ENCODE measurements around the gene MAB21L4. TPM values are rescaled to one million over a fixed set of nuclear protein-coding genes. Genes with fewer than 3 reads are reported as not detected.

Gene MAB21L4
- total RNA-seq, 1 experiment from 2014 or later, result 69.9 TPM

GRCh38 chr2:240885566-240885965 lies 10.4 kb downstream of the MAB21L4 start:
- Histone ChIP-seq H3K4me3 (ENCODE audit: low read depth, low read length) (no peak overlapping the region), H3K27me3 (replicated peaks; ENCODE audit: control insufficient read depth, insufficient read depth, low read length) (no peaks in the 10 kb centered on the region), H3K36me3 (ENCODE audit: control insufficient read depth, insufficient read depth, low read length) (no peaks in the 10 kb centered on the region), H3K9me3 (no peaks in the 10 kb centered on the region), H3K4me1 (no peaks in the 10 kb centered on the region)
- TF ChIP-seq CTCF (IDR thresholded peaks at IDR 0.05; ENCODE audit: insufficient read depth in 1 of 2, low read depth in 1 of 2, low read length in 1 of 2, severe bottlenecking in 1 of 2, unreplicated experiment in 1 of 2), result no peak
- H3K9me3 Mint-ChIP-seq (ENCODE audit: unreplicated experiment), result no peaks in the 10 kb centered on the region
- no peak overlapping the region for H3K4me3 Mint-ChIP-seq (ENCODE audit: unreplicated experiment)
- H3K27me3 Mint-ChIP-seq (ENCODE audit: insufficient read depth, unreplicated experiment), result no peaks in the 10 kb centered on the region
- no peaks in the 10 kb centered on the region for H3K4me1 Mint-ChIP-seq (ENCODE audit: low read depth, unreplicated experiment)
- peaks cover 35% of the 10 kb centered on the region for H3K36me3 Mint-ChIP-seq (ENCODE audit: insufficient read depth, unreplicated experiment)
- DNase-seq, result peak in 1 of 2 experiments; percentile 7
- CTCF ChIA-PET, result no interaction called here
- no TSS peak for BruUV-seq (replicated peaks)
- intact Hi-C loops (cut with micrococcal nuclease; ENCODE audit: unreplicated experiment), result no loop called here
- H3K27ac Mint-ChIP-seq (ENCODE audit: unreplicated experiment), result no peak overlapping the region
- POLR2A ChIA-PET, result no interaction called here

DNA sequence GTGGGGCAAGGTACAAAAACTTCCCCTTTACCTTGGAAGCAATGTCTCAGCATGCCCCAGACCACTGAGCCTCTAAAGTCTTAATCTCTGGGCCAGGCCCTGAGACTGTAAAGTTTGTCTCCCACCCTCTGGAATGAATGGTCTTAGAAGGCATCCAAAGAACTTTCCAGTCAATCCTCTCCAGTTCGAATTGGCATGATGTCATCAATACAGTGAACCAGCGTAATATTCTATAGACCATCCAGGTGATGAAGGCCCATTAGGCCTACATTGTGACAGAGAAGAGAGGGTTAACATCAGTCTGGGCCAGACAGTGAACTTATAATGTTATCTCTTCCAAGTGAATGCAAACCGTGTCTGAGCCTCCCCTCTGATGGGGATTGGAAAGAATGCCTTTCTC lies 11.2 kb downstream of the MAB21L4 start:
- ChIA-PET CTCF (no interaction called here), POLR2A (no interaction called here)
- no peak overlapping the region for H3K4me3 Mint-ChIP-seq (ENCODE audit: unreplicated experiment)
- no peaks in the 10 kb centered on the region for H3K9me3 Mint-ChIP-seq (ENCODE audit: unreplicated experiment)
- BruUV-seq (replicated peaks), result no TSS peak
- Histone ChIP-seq H3K4me1 (no peaks in the 10 kb centered on the region), H3K27me3 (replicated peaks; ENCODE audit: control insufficient read depth, insufficient read depth, low read length) (no peaks in the 10 kb centered on the region), H3K4me3 (ENCODE audit: low read depth, low read length) (no peak overlapping the region), H3K36me3 (ENCODE audit: control insufficient read depth, insufficient read depth, low read length) (no peaks in the 10 kb centered on the region), H3K9me3 (no peaks in the 10 kb centered on the region)
- no peaks in the 10 kb centered on the region for H3K27me3 Mint-ChIP-seq (ENCODE audit: insufficient read depth, unreplicated experiment)
- no peaks in the 10 kb centered on the region for H3K4me1 Mint-ChIP-seq (ENCODE audit: low read depth, unreplicated experiment)
- intact Hi-C loops (cut with micrococcal nuclease; ENCODE audit: unreplicated experiment), result no loop called here
- TF ChIP-seq CTCF (IDR thresholded peaks at IDR 0.05; ENCODE audit: insufficient read depth in 1 of 2, low read depth in 1 of 2, low read length in 1 of 2, severe bottlenecking in 1 of 2, unreplicated experiment in 1 of 2), result no peak
- H3K36me3 Mint-ChIP-seq (ENCODE audit: insufficient read depth, unreplicated experiment), result peaks cover 35% of the 10 kb centered on the region
- H3K27ac Mint-ChIP-seq (ENCODE audit: unreplicated experiment), result no peak overlapping the region
- DNase-seq, result no peak

- no peaks in the 10 kb centered on the region for H3K9me3 Mint-ChIP-seq (ENCODE audit: unreplicated experiment)
- no TSS peak for BruUV-seq (replicated peaks)
Measured at GRCh38 chr2:240884221-240884620, 11.7 kb downstream of the MAB21L4 start.

More at GRCh38 chr2:240884221-240884620, 11.7 kb downstream of the MAB21L4 start:
- no peaks in the 10 kb centered on the region for H3K36me3 ChIP-seq (ENCODE audit: control insufficient read depth, insufficient read depth, low read length)
- H3K9me3 ChIP-seq, result no peaks in the 10 kb centered on the region
- H3K27me3 ChIP-seq (replicated peaks; ENCODE audit: control insufficient read depth, insufficient read depth, low read length), result no peaks in the 10 kb centered on the region
- Mint-ChIP-seq H3K4me3 (ENCODE audit: unreplicated experiment) (no peak overlapping the region), H3K27me3 (ENCODE audit: insufficient read depth, unreplicated experiment) (no peaks in the 10 kb centered on the region), H3K27ac (ENCODE audit: unreplicated experiment) (no peak overlapping the region), H3K4me1 (ENCODE audit: low read depth, unreplicated experiment) (no peaks in the 10 kb centered on the region), H3K36me3 (ENCODE audit: insufficient read depth, unreplicated experiment) (peaks cover 35% of the 10 kb centered on the region)
- intact Hi-C loops (cut with micrococcal nuclease; ENCODE audit: unreplicated experiment), result no loop called here
- no peak overlapping the region for H3K4me3 ChIP-seq (ENCODE audit: low read depth, low read length)
- CTCF ChIA-PET, result no interaction called here
- DNase-seq, result no peak
- no peak for TF ChIP-seq CTCF (IDR thresholded peaks at IDR 0.05; ENCODE audit: insufficient read depth in 1 of 2, low read depth in 1 of 2, low read length in 1 of 2, severe bottlenecking in 1 of 2, unreplicated experiment in 1 of 2)
- POLR2A ChIA-PET, result no interaction called here
- H3K4me1 ChIP-seq, result no peaks in the 10 kb centered on the region

All from Caco-2 (cell line).